Mucosa of descending colon (tissue), 3 donors: Measurements from ENCODE around the gene HNRNPA1. TPM values are rescaled to one million over a fixed set of nuclear protein-coding genes. Genes with fewer than 3 reads are reported as not detected.
A peak's percentile ranks its signal among the peaks of the same experiment; 100 is the strongest.
"Not testable (repeated sequence)": the region's sequence is repeated elsewhere in the genome, so short reads cannot be mapped to it uniquely, and the experiment has no call there.

Source experiments
- ATAC-seq: fragments of 200-7000 bp; cut with Tn5 transposase; one replicate; pipeline ENCODE4 v1.9.1; 2020; ENCODE audit warnings: mild to moderate bottlenecking, moderate library complexity
- DNase-seq, 3 donors: peaks; one replicate each; pipeline ENCODE4 v3.0.0-alpha.2; 2020
- H3K36me3 ChIP-seq: fragments of 200-600 bp; one replicate; pipeline ENCODE4 v1.8.0; 2021; ENCODE audit warnings: low read depth, mild to moderate bottlenecking
- H3K4me1 ChIP-seq: fragments of 200-600 bp; one replicate; pipeline ENCODE4 v1.8.0; 2021; ENCODE audit warnings: low read depth, mild to moderate bottlenecking
- H3K4me3 ChIP-seq: fragments of 200-600 bp; one replicate; pipeline ENCODE4 v1.8.0; 2021; ENCODE audit warnings: mild to moderate bottlenecking
- H3K9me3 ChIP-seq: fragments of 200-600 bp; one replicate; pipeline ENCODE4 v1.8.0; 2021; ENCODE audit warnings: mild to moderate bottlenecking
- CTCF ChIP-seq: fragments of 200-600 bp; IDR thresholded peaks from one replicate; pipeline ENCODE4 v1.8.0; 2022; ENCODE audit warnings: antibody characterized with exemption, mild to moderate bottlenecking
- intact Hi-C, 2 donors: fragments of 100-400 bp; cut with DNase I in 1 of 2; cut with micrococcal nuclease in 1 of 2; formaldehyde crosslinking; loops; one replicate each; pipeline versions ENCODE4 v1.11.0 to v1.11.1; 2022; cut with DNase I, micrococcal nuclease
- total RNA-seq, 3 donors: library from RNA; stranded (reverse); fragmentation: NEBNext Ultra II Directional in 2 of 3; extraction: Animal tissue kit (Norgen Biotek cat#: 25700) in 2 of 3; gene quantifications; one replicate each; pipeline versions ENCODE4 v1.2.1 to v1.2.4, GENCODE V29; 2021 to 2023
- donor health status: DM: no; HTN: no; CAD: no; lungs with moderate emphysema.
- donor health status: DM: no; HTN: no; CAD: no.
- donor health status: DM: no; HTN: yes; CAD: no.

The HNRNPA1 gene
- total RNA-seq, 3 donors from 2014 or later, result 580 to 894 (median 610) TPM

- peaks cover 19% of the 10 kb centered on the region for H3K4me1 ChIP-seq
- DNase-seq, result peak; percentile 63 to 84 (median 64)
- intact Hi-C loops, result no loop called here
Observed at GRCh38 chr12:54304187-54304810, 23.8 kb downstream of the HNRNPA1 start.

GRCh38 chr12:54306925-54307741 lies 26.6 kb downstream of the HNRNPA1 start:
- TF ChIP-seq CTCF, result no peak
- no peaks in the 10 kb centered on the region for H3K36me3 ChIP-seq
- peak; percentile 96 to 98 (median 96) for DNase-seq
- ATAC-seq, result peak; percentile 99
- H3K9me3 ChIP-seq, result no peaks in the 10 kb centered on the region
- peaks cover 8% of the 10 kb centered on the region for H3K4me1 ChIP-seq
- intact Hi-C loops, result no loop called here
- no peak overlapping the region for H3K4me3 ChIP-seq

More at GRCh38 chr12:54304187-54304810, 23.8 kb downstream of the HNRNPA1 start:
- Histone ChIP-seq H3K9me3 (no peaks in the 10 kb centered on the region), H3K36me3 (no peaks in the 10 kb centered on the region), H3K4me3 (no peak overlapping the region)
- TF ChIP-seq CTCF, result no peak
- ATAC-seq, result peak; percentile 66

- Histone ChIP-seq H3K36me3 (no peaks in the 10 kb centered on the region), H3K4me3 (no peak overlapping the region), H3K9me3 (no peaks in the 10 kb centered on the region), H3K4me1 (peaks cover 5% of the 10 kb centered on the region)
- no peak for TF ChIP-seq CTCF
- DNase-seq, result no peak
- intact Hi-C loops, result no loop called here
- ATAC-seq, result no peak
Observed at GRCh38 chr12:54311051-54311450, 30.5 kb downstream of the HNRNPA1 start.

- H3K4me3 ChIP-seq, H3K4me1 ChIP-seq, DNase-seq, ATAC-seq, intact Hi-C loops, H3K36me3 ChIP-seq, H3K9me3 ChIP-seq: not testable (repeated sequence)
Observed at GRCh38 chr12:54312309-54312708, 31.8 kb downstream of the HNRNPA1 start.

- H3K36me3 ChIP-seq, result no peaks in the 10 kb centered on the region
- ATAC-seq (no peak), DNase-seq (no peak)
- intact Hi-C loops, result no loop called here
- peaks cover 11% of the 10 kb centered on the region for H3K4me1 ChIP-seq
- H3K4me3 ChIP-seq, result no peak overlapping the region
- no peak for TF ChIP-seq CTCF
- no peaks in the 10 kb centered on the region for H3K9me3 ChIP-seq
Observed at GRCh38 chr12:54321363-54321762, 40.8 kb downstream of the HNRNPA1 start.
